Measurements from ENCODE around the gene TRIM22.

DNA sequence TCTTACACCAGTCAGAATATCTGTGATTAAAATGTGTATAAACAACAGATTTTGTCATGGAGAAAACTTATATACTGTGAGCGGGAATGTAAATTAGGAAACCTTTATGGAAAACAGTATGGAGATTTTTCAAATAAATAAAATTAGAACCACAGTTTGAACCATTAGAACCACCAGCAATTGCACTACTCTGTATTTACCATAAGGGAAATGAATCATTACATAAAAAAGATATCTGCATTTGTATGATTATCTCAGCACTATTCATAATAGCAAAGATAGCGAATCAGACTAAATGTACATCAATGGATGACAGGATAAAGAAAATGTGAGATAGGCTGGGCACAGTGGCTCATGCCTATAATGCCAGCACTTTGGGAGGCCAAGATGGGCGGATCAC lies 57.0 kb downstream of the TRIM22 start:
- TF ChIP-seq, protein P1, sequence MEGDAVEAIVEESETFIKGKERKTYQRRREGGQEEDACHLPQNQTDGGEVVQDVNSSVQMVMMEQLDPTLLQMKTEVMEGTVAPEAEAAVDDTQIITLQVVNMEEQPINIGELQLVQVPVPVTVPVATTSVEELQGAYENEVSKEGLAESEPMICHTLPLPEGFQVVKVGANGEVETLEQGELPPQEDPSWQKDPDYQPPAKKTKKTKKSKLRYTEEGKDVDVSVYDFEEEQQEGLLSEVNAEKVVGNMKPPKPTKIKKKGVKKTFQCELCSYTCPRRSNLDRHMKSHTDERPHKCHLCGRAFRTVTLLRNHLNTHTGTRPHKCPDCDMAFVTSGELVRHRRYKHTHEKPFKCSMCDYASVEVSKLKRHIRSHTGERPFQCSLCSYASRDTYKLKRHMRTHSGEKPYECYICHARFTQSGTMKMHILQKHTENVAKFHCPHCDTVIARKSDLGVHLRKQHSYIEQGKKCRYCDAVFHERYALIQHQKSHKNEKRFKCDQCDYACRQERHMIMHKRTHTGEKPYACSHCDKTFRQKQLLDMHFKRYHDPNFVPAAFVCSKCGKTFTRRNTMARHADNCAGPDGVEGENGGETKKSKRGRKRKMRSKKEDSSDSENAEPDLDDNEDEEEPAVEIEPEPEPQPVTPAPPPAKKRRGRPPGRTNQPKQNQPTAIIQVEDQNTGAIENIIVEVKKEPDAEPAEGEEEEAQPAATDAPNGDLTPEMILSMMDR (IDR thresholded peaks at IDR 0.05; ENCODE audit: low read depth, low read length) = no peak
- TF ChIP-seq EZH2phosphoT487 (IDR thresholded peaks at IDR 0.05; ENCODE audit: low read depth) = no peak
